HEK293 (cell line): ENCODE data around the gene LSM3.

ENCODE experiments used
- CTCF ChIA-PET: fragments of 350-600 bp; formaldehyde crosslinking; extraction: SDS; loops from one replicate; lab custom pipeline; 2021; ENCODE audit warnings: antibody characterized with exemption; lab: Yijun Ruan, JAX
- POLR2A ChIA-PET: fragments of 300-600 bp; formaldehyde crosslinking; extraction: SDS; loops from one replicate; lab custom pipeline; 2020; ENCODE audit warnings: antibody characterized with exemption, inconsistent platforms; lab: Yijun Ruan, JAX
- H3K27ac ChIP-seq: fragments of 200-500 bp; sonication (Bioruptor generic); 2 replicates; pipeline ENCODE4 v1.5.1; 2014; ENCODE audit warnings: low read depth, low read length, control low read depth, inconsistent platforms; ENCODE audit errors: extremely low read depth
- H3K36me3 ChIP-seq, 2 experiments: fragments of 200-500 bp in 1 of 2; sonication (Bioruptor generic) in 1 of 2; 1 replicate in 1 of 2; 2 replicates in 1 of 2; pipeline ENCODE4 v1.5.1; 2014 to 2017; ENCODE audit warnings: inconsistent platforms in 2 of 2, low read length in 2 of 2; ENCODE audit not compliant: control insufficient read depth in 2 of 2, insufficient read depth in 1 of 2
- H3K4me1 ChIP-seq: fragments of 200-500 bp; sonication (Bioruptor generic); 2 replicates; pipeline ENCODE4 v1.5.1; 2014; ENCODE audit warnings: mild to moderate bottlenecking, low read length, inconsistent platforms; ENCODE audit not compliant: control insufficient read depth, insufficient read depth
- H3K4me3 ChIP-seq: 2 replicates; pipeline ENCODE4 v1.5.1; 2011; ENCODE audit warnings: low read depth, mild to moderate bottlenecking, control low read depth, low read length, moderate library complexity
- H3K9me3 ChIP-seq: fragments of 200-500 bp; sonication (Bioruptor generic); 2 replicates; pipeline ENCODE4 v1.5.1; 2014; ENCODE audit warnings: low read depth, low read length, inconsistent platforms; ENCODE audit not compliant: control insufficient read depth, insufficient read depth
- EGR2 ChIP-seq: fragments of 450-650 bp; formaldehyde crosslinking; IDR thresholded peaks from 2 replicates; pipeline ENCODE4 v1.5.1; 2016; ENCODE audit warnings: low read depth, missing biosample characterization, missing genetic modification characterization
- GLI2 ChIP-seq: fragments of 450-650 bp; formaldehyde crosslinking; IDR thresholded peaks from 2 replicates; pipeline ENCODE4; 2017; ENCODE audit warnings: missing biosample characterization, missing genetic modification characterization, low read depth, borderline replicate concordance
- GLI4 ChIP-seq: fragments of 450-650 bp; formaldehyde crosslinking; IDR thresholded peaks from 2 replicates; pipeline ENCODE4 v1.5.1; 2016; ENCODE audit warnings: missing biosample characterization, missing genetic modification characterization
- KLF10 ChIP-seq: fragments of 450-650 bp; IDR thresholded peaks from 2 replicates; pipeline ENCODE4 v1.5.1; 2018; ENCODE audit warnings: missing biosample characterization, mild to moderate bottlenecking, missing genetic modification characterization
- KLF9 ChIP-seq: fragments of 450-650 bp; formaldehyde crosslinking; IDR thresholded peaks from 2 replicates; pipeline ENCODE4 v1.5.1; 2016; ENCODE audit warnings: missing biosample characterization, missing genetic modification characterization, low read depth
- MEIS1 ChIP-seq: sonication (generic); formaldehyde crosslinking; IDR thresholded peaks from 2 replicates; pipeline ENCODE4 v1.8.1; 2022; ENCODE audit warnings: missing genetic modification reagents, mild to moderate bottlenecking, borderline replicate concordance
- REPIN1 ChIP-seq: fragments of 450-650 bp; formaldehyde crosslinking; IDR thresholded peaks from 2 replicates; pipeline ENCODE4 v1.5.1; 2017; ENCODE audit warnings: missing biosample characterization, missing genetic modification characterization, low read depth
- SCRT1 ChIP-seq: fragments of 450-650 bp; formaldehyde crosslinking; IDR thresholded peaks from 2 replicates; pipeline ENCODE4 v1.5.1; 2016; ENCODE audit warnings: missing biosample characterization, missing genetic modification characterization, borderline replicate concordance
- SCRT2 ChIP-seq: fragments of 450-650 bp; formaldehyde crosslinking; IDR thresholded peaks from 2 replicates; pipeline ENCODE4 v1.5.1; 2016; ENCODE audit warnings: missing biosample characterization, missing genetic modification characterization
- TRIM28 ChIP-seq: IDR thresholded peaks from 2 replicates; pipeline ENCODE4 v1.6.1; 2011; ENCODE audit warnings: low read length, control low read depth, borderline replicate concordance
- YY1 ChIP-seq: fragments of 450-650 bp; formaldehyde crosslinking; IDR thresholded peaks from 2 replicates; pipeline ENCODE4 v1.5.1; 2018; ENCODE audit warnings: missing biosample characterization, missing genetic modification characterization
- ZFHX2 ChIP-seq: fragments of 450-650 bp; formaldehyde crosslinking; conservative IDR thresholded peaks from 2 replicates; pipeline ENCODE4 v1.5.1; 2016; ENCODE audit warnings: missing biosample characterization, missing genetic modification characterization
- ZNF10 ChIP-seq: fragments of 450-650 bp; formaldehyde crosslinking; IDR thresholded peaks from 2 replicates; pipeline ENCODE4 v1.5.1; 2017; ENCODE audit warnings: missing biosample characterization, missing genetic modification characterization
- ZNF121 ChIP-seq: fragments of 450-650 bp; formaldehyde crosslinking; IDR thresholded peaks from 2 replicates; pipeline ENCODE4 v1.5.1; 2016; ENCODE audit warnings: missing biosample characterization, missing genetic modification characterization
- ZNF16 ChIP-seq: fragments of 450-650 bp; formaldehyde crosslinking; IDR thresholded peaks from 2 replicates; pipeline ENCODE4 v1.5.1; 2016; ENCODE audit warnings: low read depth, missing biosample characterization, missing genetic modification characterization
- ZNF202 ChIP-seq: fragments of 450-650 bp; formaldehyde crosslinking; IDR thresholded peaks from 2 replicates; pipeline ENCODE4 v1.5.1; 2016; ENCODE audit warnings: missing biosample characterization, missing genetic modification characterization, borderline replicate concordance
- ZNF274 ChIP-seq, 2 experiments: fragments of 200-500 bp in 1 of 2; fragments of 450-650 bp in 1 of 2; sonication (Bioruptor generic) in 1 of 2; formaldehyde crosslinking in 1 of 2; IDR thresholded peaks; 2 replicates each; pipeline versions ENCODE4 v1.5.1 to v1.6.1; 2014 to 2016; ENCODE audit warnings: borderline replicate concordance in 1 of 2, inconsistent platforms in 1 of 2, low read length in 1 of 2, missing biosample characterization in 1 of 2, missing genetic modification characterization in 1 of 2
- ZNF324 ChIP-seq: fragments of 450-650 bp; formaldehyde crosslinking; IDR thresholded peaks from 2 replicates; pipeline ENCODE4 v1.5.1; 2016; ENCODE audit warnings: missing biosample characterization, missing genetic modification characterization
- ZNF335 ChIP-seq: fragments of 450-650 bp; formaldehyde crosslinking; conservative IDR thresholded peaks from 2 replicates; pipeline ENCODE4 v1.5.1; 2016; ENCODE audit warnings: missing biosample characterization, missing genetic modification characterization
- ZNF394 ChIP-seq: fragments of 450-650 bp; formaldehyde crosslinking; IDR thresholded peaks from 2 replicates; pipeline ENCODE4 v1.5.1; 2016; ENCODE audit warnings: missing biosample characterization, missing genetic modification characterization, mild to moderate bottlenecking, moderate library complexity, borderline replicate concordance
- ZNF426 ChIP-seq: fragments of 450-650 bp; formaldehyde crosslinking; IDR thresholded peaks from 2 replicates; pipeline ENCODE4 v1.5.1; 2017; ENCODE audit warnings: missing biosample characterization, missing genetic modification characterization, mild to moderate bottlenecking, inconsistent platforms, moderate library complexity
- ZNF513 ChIP-seq: fragments of 450-650 bp; IDR thresholded peaks from 2 replicates; pipeline ENCODE4 v1.5.1; 2018; ENCODE audit warnings: missing biosample characterization, missing genetic modification characterization
- ZNF639 ChIP-seq: fragments of 450-650 bp; formaldehyde crosslinking; IDR thresholded peaks from 2 replicates; pipeline ENCODE4 v1.5.1; 2016; ENCODE audit warnings: missing biosample characterization, missing genetic modification characterization
- ZNF660 ChIP-seq: fragments of 450-650 bp; IDR thresholded peaks from 2 replicates; pipeline ENCODE4 v1.5.1; 2018; ENCODE audit warnings: missing biosample characterization, mild to moderate bottlenecking, missing genetic modification characterization
- ZNF791 ChIP-seq: fragments of 450-650 bp; formaldehyde crosslinking; IDR thresholded peaks from 2 replicates; pipeline ENCODE4 v1.5.1; 2016; ENCODE audit warnings: missing biosample characterization, missing genetic modification characterization
- ZSCAN18 ChIP-seq: fragments of 450-650 bp; formaldehyde crosslinking; IDR thresholded peaks from 2 replicates; pipeline ENCODE4 v1.5.1; 2016; ENCODE audit warnings: missing biosample characterization, missing genetic modification characterization
- TF ChIP-seq, protein P1 (sequence below): fragments of 450-650 bp; formaldehyde crosslinking; IDR thresholded peaks from 2 replicates; pipeline ENCODE4 v1.5.1; 2016; ENCODE audit warnings: missing biosample characterization, missing genetic modification characterization

Gene LSM3

GRCh38 chr3:14178247-14179113, at the start of gene LSM3, which contains the start of gene XPC:
Gene LSM3 (plus strand): TSS chr3:14178817. CDS start chr3:14178861, 44 bp downstream.
Gene XPC (minus strand): TSS chr3:14178601. CDS start chr3:14178568, 33 bp downstream.
- Histone ChIP-seq H3K9me3 (no peaks in the 10 kb centered on the region), H3K27ac (peak within 1 kb of the TSS; percentile 79), H3K4me3 (peak within 1 kb of the TSS; percentile 87), H3K4me1 (peaks cover 7% of the 10 kb centered on the region; the same call in 1 of the 2 replicates), H3K36me3 (peaks cover 12 to 27% of the 10 kb centered on the region in 2 experiments)
- ChIA-PET CTCF (interaction anchor here (0.6 to 1.6 kb wide), 6 partner anchors 14 to 520 kb away, joined by 3 to 8 read pairs (median 4); no protein-coding TSS in a partner anchor), POLR2A (interaction anchor here (0.6 to 2.4 kb wide), 21 partner anchors 8 to 887 kb away, joined by 3 to 32 read pairs (median 4); partner anchors contain the start of genes CCDC174, CHCHD4, MRPS25 and TMEM43)
- no peak for TF ChIP-seq ZNF274 (IDR thresholded peaks at IDR 0.05; ENCODE audit: low read length)
- no peak for TF ChIP-seq ZNF274 (tag by site-specific recombination; IDR thresholded peaks at IDR 0.05; ENCODE audit: borderline replicate concordance)
- TF ChIP-seq TRIM28: peak; percentile 64
- TF ChIP-seq ZNF513 (tag by site-specific recombination): peak; percentile 80
- no peak for TF ChIP-seq ZNF202 (tag by site-specific recombination)
- no peak for TF ChIP-seq ZSCAN18 (tag by site-specific recombination)
- TF ChIP-seq ZNF324: no peak
- TF ChIP-seq, protein P1, sequence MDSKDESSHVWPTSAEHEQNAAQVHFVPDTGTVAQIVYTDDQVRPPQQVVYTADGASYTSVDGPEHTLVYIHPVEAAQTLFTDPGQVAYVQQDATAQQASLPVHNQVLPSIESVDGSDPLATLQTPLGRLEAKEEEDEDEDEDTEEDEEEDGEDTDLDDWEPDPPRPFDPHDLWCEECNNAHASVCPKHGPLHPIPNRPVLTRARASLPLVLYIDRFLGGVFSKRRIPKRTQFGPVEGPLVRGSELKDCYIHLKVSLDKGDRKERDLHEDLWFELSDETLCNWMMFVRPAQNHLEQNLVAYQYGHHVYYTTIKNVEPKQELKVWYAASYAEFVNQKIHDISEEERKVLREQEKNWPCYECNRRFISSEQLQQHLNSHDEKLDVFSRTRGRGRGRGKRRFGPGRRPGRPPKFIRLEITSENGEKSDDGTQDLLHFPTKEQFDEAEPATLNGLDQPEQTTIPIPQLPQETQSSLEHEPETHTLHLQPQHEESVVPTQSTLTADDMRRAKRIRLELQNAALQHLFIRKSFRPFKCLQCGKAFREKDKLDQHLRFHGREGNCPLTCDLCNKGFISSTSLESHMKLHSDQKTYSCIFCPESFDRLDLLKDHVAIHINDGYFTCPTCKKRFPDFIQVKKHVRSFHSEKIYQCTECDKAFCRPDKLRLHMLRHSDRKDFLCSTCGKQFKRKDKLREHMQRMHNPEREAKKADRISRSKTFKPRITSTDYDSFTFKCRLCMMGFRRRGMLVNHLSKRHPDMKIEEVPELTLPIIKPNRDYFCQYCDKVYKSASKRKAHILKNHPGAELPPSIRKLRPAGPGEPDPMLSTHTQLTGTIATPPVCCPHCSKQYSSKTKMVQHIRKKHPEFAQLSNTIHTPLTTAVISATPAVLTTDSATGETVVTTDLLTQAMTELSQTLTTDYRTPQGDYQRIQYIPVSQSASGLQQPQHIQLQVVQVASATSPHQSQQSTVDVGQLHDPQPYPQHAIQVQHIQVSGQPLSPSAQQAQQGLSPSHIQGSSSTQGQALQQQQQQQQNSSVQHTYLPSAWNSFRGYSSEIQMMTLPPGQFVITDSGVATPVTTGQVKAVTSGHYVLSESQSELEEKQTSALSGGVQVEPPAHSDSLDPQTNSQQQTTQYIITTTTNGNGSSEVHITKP (tag by site-specific recombination): 0 out of 2 replicates have a peak, but pooled peaks have one; percentile 31
- no peak for TF ChIP-seq REPIN1 (tag by site-specific recombination)
- no peak for TF ChIP-seq GLI2 (tag by site-specific recombination)
- peak; percentile 75; the same call in 1 of the 2 replicates for TF ChIP-seq ZNF660 (tag by site-specific recombination)
- TF ChIP-seq ZNF121: peak; percentile 24; the same call in 1 of the 2 replicates
- no peak for TF ChIP-seq MEIS1 (CRISPR knock-in tag)
- peak; percentile 90 for TF ChIP-seq SCRT1 (tag by site-specific recombination)
- 0 out of 2 replicates have a peak, but pooled peaks have one; percentile 63 for TF ChIP-seq GLI4 (tag by site-specific recombination)
- peak; percentile 95 for TF ChIP-seq KLF9 (tag by site-specific recombination)
- no peak for TF ChIP-seq ZNF791 (tag by site-specific recombination)
- peak; percentile 99 for TF ChIP-seq ZNF335 (tag by site-specific recombination)
- peak; percentile 99 for TF ChIP-seq SCRT2 (tag by site-specific recombination)
- TF ChIP-seq EGR2 (tag by site-specific recombination): peak; percentile 66
- TF ChIP-seq YY1 (tag by site-specific recombination): peak; percentile 89
- TF ChIP-seq KLF10 (tag by site-specific recombination): no peak
- peak; percentile 63 for TF ChIP-seq ZNF639
- no peak for TF ChIP-seq ZNF10
- no peak for TF ChIP-seq ZNF16 (tag by site-specific recombination)
- no peak for TF ChIP-seq ZNF426 (tag by site-specific recombination)
- peak; percentile 48 for TF ChIP-seq ZNF394
- peak; percentile 87 for TF ChIP-seq ZFHX2 (tag by site-specific recombination)
